ENCODE results near the gene SETBP1. TPM values are rescaled to one million over a fixed set of nuclear protein-coding genes. Genes with fewer than 3 reads are reported as not detected.

Gene SETBP1
- total and polyA plus RNA-seq, 9 of the 15 experiments (the other 6 are each of a cell fraction or from before 2014, with no cell fraction given) = under 0.01 to 0.13 (median 0.04) TPM

DNA sequence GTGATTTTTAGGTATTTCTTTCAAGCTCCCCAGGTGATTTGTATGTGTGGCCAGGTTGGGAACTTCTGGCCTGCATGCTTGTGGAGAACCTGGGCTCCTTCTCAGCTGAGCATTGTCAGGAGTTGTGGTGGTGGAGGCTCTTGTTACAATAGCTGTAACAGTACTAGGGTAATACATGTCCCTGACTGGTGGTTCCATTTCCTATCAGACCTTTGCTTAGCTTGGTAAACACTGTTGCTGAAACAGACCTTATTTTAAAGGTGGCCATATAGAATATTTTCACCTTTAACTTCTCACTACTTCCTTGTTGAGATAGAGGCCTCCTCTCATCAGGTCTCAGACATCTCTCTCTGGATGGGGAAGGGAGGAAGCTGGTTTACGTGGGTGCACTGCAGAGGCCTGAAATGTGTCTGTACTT, 79.2 kb downstream of the SETBP1 start:
- DNase-seq (ENCODE audit: extremely low read depth in 1 of 4, low spot score in 3 of 4) = no peak
- H3K4me3 ChIP-seq = no peak overlapping the region
- 0% methylated on average over 1 of the region's 1 CpG for WGBS (ENCODE audit: insufficient coverage, low coverage, missing lambda C conversion rate)
- H3K79me2 ChIP-seq (ENCODE audit: control insufficient read depth, insufficient read depth, low read length) = no peaks in the 10 kb centered on the region
- no peak overlapping the region for H3K4me2 ChIP-seq (ENCODE audit: insufficient read depth, low read length)
- ChIA-PET POLR2A (interaction anchor here (0.6 kb wide), 1 partner anchor 13 kb away, joined by 3 read pairs; no protein-coding TSS in a partner anchor), CTCF (ENCODE audit: low intra/inter-chr PET ratio) (no interaction called here)
- H3K4me1 ChIP-seq (replicated peaks in 1 of 2; ENCODE audit: control insufficient read depth in 2 of 2, insufficient read depth in 2 of 2, low read length in 2 of 2) = no peaks in the 10 kb centered on the region; a peak in 1 of 5 replicates
- H3K9me3 ChIP-seq (replicated peaks; ENCODE audit: control insufficient read depth, insufficient read depth, low read depth, low read length) = no peaks in the 10 kb centered on the region
- no peak overlapping the region for H2AFZ ChIP-seq (ENCODE audit: low read depth, low read length)
- no peak for TF ChIP-seq CBFB (CRISPR knock-in tag; IDR thresholded peaks at IDR 0.05)
- no peak overlapping the region for H3K9ac ChIP-seq (ENCODE audit: insufficient read depth in 1 of 2, low read depth in 2 of 2, low read length in 2 of 2)
- no peak overlapping the region for H3K27ac ChIP-seq (ENCODE audit: extremely low read depth, low read depth, low read length)
- H3K36me3 ChIP-seq (ENCODE audit: control insufficient read depth, insufficient read depth, low read length) = no peaks in the 10 kb centered on the region
- no TSS peak for BruUV-seq (replicated peaks)
- no peaks in the 10 kb centered on the region for H4K20me1 ChIP-seq (replicated peaks; ENCODE audit: control insufficient read depth, insufficient read depth, low read length)
- no peaks in the 10 kb centered on the region for H3K9me1 ChIP-seq (ENCODE audit: control insufficient read depth, insufficient read depth, low read length)
- in situ Hi-C loops (cut with MboI) (no loop called here), intact Hi-C loops (cut with micrococcal nuclease) (no loop called here)
- FAIRE-seq = no peak
- no peaks in the 10 kb centered on the region; a peak in 1 of 5 replicates for H3K27me3 ChIP-seq (ENCODE audit: control insufficient read depth in 2 of 2, insufficient read depth in 2 of 2, low read length in 2 of 2)
- ATAC-seq = no peak

DNA sequence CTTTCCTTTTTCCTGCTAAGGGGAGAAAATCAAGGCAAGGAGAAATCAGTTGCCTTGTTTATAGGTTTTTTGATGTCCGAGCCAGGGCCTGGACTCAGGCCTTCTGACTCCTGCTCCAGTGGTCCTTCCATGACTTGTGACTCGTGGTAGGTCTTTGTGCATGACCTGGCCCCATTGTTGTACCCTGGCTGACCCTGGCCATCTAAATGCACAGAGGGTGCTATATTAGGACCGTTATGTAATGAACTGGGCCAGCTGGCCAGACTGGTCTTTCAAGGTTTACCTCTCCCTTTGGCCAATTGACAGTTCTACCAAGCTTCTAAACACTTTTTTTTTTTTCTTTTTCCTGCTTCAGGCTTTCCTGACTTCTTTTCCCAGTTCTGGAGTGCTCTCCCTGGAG, 81.1 kb downstream of the SETBP1 start:
- Histone ChIP-seq H3K9ac (ENCODE audit: insufficient read depth in 1 of 2, low read depth in 2 of 2, low read length in 2 of 2) (no peak overlapping the region), H4K20me1 (replicated peaks; ENCODE audit: control insufficient read depth, insufficient read depth, low read length) (no peaks in the 10 kb centered on the region), H3K4me2 (ENCODE audit: insufficient read depth, low read length) (no peak overlapping the region), H3K27me3 (ENCODE audit: control insufficient read depth in 2 of 2, insufficient read depth in 2 of 2, low read length in 2 of 2) (no peaks in the 10 kb centered on the region; a peak in 1 of 5 replicates), H3K4me1 (replicated peaks in 1 of 2; ENCODE audit: control insufficient read depth in 2 of 2, insufficient read depth in 2 of 2, low read length in 2 of 2) (no peaks in the 10 kb centered on the region; a peak in 1 of 5 replicates), H3K36me3 (ENCODE audit: control insufficient read depth, insufficient read depth, low read length) (no peaks in the 10 kb centered on the region), H2AFZ (ENCODE audit: low read depth, low read length) (no peak overlapping the region), H3K27ac (ENCODE audit: extremely low read depth, low read depth, low read length) (no peak overlapping the region), H3K9me1 (ENCODE audit: control insufficient read depth, insufficient read depth, low read length) (no peaks in the 10 kb centered on the region), H3K4me3 (no peak overlapping the region), H3K9me3 (replicated peaks; ENCODE audit: control insufficient read depth, insufficient read depth, low read depth, low read length) (no peaks in the 10 kb centered on the region), H3K79me2 (ENCODE audit: control insufficient read depth, insufficient read depth, low read length) (no peaks in the 10 kb centered on the region)
- CTCF ChIA-PET (ENCODE audit: low intra/inter-chr PET ratio) = no interaction called here
- no TSS peak for BruUV-seq (replicated peaks)
- intact Hi-C loops (cut with micrococcal nuclease) (no loop called here), in situ Hi-C loops (cut with MboI) (no loop called here)
- DNase-seq (ENCODE audit: extremely low read depth in 1 of 4, low spot score in 3 of 4) = no peak
- WGBS (ENCODE audit: insufficient coverage, low coverage, missing lambda C conversion rate) = 0% methylated on average over 3 of the region's 3 CpGs
- POLR2A ChIA-PET = no interaction called here
- no peak for ATAC-seq
- FAIRE-seq = no peak
- no peak for TF ChIP-seq MECOM (CRISPR knock-in tag; IDR thresholded peaks at IDR 0.05)
- TF ChIP-seq NFE2 (IDR thresholded peaks at IDR 0.05; ENCODE audit: low read depth) = no peak
- no peak for TF ChIP-seq NFE2L1 (tag; IDR thresholded peaks at IDR 0.05; ENCODE audit: borderline replicate concordance, low read depth)
- TF ChIP-seq, protein P1, sequence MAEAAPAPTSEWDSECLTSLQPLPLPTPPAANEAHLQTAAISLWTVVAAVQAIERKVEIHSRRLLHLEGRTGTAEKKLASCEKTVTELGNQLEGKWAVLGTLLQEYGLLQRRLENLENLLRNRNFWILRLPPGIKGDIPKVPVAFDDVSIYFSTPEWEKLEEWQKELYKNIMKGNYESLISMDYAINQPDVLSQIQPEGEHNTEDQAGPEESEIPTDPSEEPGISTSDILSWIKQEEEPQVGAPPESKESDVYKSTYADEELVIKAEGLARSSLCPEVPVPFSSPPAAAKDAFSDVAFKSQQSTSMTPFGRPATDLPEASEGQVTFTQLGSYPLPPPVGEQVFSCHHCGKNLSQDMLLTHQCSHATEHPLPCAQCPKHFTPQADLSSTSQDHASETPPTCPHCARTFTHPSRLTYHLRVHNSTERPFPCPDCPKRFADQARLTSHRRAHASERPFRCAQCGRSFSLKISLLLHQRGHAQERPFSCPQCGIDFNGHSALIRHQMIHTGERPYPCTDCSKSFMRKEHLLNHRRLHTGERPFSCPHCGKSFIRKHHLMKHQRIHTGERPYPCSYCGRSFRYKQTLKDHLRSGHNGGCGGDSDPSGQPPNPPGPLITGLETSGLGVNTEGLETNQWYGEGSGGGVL (CRISPR knock-in tag; IDR thresholded peaks at IDR 0.05) = no peak
- no peak for TF ChIP-seq CBX2 (IDR thresholded peaks at IDR 0.05; ENCODE audit: insufficient read depth, low read length, poor library complexity, severe bottlenecking)
- TF ChIP-seq, protein P2, sequence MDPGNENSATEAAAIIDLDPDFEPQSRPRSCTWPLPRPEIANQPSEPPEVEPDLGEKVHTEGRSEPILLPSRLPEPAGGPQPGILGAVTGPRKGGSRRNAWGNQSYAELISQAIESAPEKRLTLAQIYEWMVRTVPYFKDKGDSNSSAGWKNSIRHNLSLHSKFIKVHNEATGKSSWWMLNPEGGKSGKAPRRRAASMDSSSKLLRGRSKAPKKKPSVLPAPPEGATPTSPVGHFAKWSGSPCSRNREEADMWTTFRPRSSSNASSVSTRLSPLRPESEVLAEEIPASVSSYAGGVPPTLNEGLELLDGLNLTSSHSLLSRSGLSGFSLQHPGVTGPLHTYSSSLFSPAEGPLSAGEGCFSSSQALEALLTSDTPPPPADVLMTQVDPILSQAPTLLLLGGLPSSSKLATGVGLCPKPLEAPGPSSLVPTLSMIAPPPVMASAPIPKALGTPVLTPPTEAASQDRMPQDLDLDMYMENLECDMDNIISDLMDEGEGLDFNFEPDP (CRISPR knock-in tag; IDR thresholded peaks at IDR 0.05) = no peak
- TF ChIP-seq, protein P3, sequence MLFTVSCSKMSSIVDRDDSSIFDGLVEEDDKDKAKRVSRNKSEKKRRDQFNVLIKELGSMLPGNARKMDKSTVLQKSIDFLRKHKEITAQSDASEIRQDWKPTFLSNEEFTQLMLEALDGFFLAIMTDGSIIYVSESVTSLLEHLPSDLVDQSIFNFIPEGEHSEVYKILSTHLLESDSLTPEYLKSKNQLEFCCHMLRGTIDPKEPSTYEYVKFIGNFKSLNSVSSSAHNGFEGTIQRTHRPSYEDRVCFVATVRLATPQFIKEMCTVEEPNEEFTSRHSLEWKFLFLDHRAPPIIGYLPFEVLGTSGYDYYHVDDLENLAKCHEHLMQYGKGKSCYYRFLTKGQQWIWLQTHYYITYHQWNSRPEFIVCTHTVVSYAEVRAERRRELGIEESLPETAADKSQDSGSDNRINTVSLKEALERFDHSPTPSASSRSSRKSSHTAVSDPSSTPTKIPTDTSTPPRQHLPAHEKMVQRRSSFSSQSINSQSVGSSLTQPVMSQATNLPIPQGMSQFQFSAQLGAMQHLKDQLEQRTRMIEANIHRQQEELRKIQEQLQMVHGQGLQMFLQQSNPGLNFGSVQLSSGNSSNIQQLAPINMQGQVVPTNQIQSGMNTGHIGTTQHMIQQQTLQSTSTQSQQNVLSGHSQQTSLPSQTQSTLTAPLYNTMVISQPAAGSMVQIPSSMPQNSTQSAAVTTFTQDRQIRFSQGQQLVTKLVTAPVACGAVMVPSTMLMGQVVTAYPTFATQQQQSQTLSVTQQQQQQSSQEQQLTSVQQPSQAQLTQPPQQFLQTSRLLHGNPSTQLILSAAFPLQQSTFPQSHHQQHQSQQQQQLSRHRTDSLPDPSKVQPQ (CRISPR knock-in tag; IDR thresholded peaks at IDR 0.05; ENCODE audit: borderline replicate concordance) = no peak
